HEK293 (cell line): Measurements from ENCODE around the gene ANO7.

ENCODE experiments used
- CTCF ChIA-PET: fragments of 350-600 bp; formaldehyde crosslinking; extraction: SDS; loops from one replicate; lab custom pipeline; 2021; ENCODE audit warnings: antibody characterized with exemption; lab: Yijun Ruan, JAX
- POLR2A ChIA-PET: fragments of 300-600 bp; formaldehyde crosslinking; extraction: SDS; loops from one replicate; lab custom pipeline; 2020; ENCODE audit warnings: antibody characterized with exemption, inconsistent platforms; lab: Yijun Ruan, JAX
- H3K27ac ChIP-seq: fragments of 200-500 bp; sonication (Bioruptor generic); 2 replicates; pipeline ENCODE4 v1.5.1; 2014; ENCODE audit warnings: low read depth, low read length, control low read depth, inconsistent platforms; ENCODE audit errors: extremely low read depth
- H3K36me3 ChIP-seq, 2 experiments: fragments of 200-500 bp in 1 of 2; sonication (Bioruptor generic) in 1 of 2; 1 replicate in 1 of 2; 2 replicates in 1 of 2; pipeline ENCODE4 v1.5.1; 2014 to 2017; ENCODE audit warnings: inconsistent platforms in 2 of 2, low read length in 2 of 2; ENCODE audit not compliant: control insufficient read depth in 2 of 2, insufficient read depth in 1 of 2
- H3K4me1 ChIP-seq: fragments of 200-500 bp; sonication (Bioruptor generic); 2 replicates; pipeline ENCODE4 v1.5.1; 2014; ENCODE audit warnings: mild to moderate bottlenecking, low read length, inconsistent platforms; ENCODE audit not compliant: control insufficient read depth, insufficient read depth
- H3K4me3 ChIP-seq: 2 replicates; pipeline ENCODE4 v1.5.1; 2011; ENCODE audit warnings: low read depth, mild to moderate bottlenecking, control low read depth, low read length, moderate library complexity
- H3K9me3 ChIP-seq: fragments of 200-500 bp; sonication (Bioruptor generic); 2 replicates; pipeline ENCODE4 v1.5.1; 2014; ENCODE audit warnings: low read depth, low read length, inconsistent platforms; ENCODE audit not compliant: control insufficient read depth, insufficient read depth
- OVOL3 ChIP-seq: fragments of 450-650 bp; formaldehyde crosslinking; IDR thresholded peaks from 2 replicates; pipeline ENCODE4 v1.5.1; 2016; ENCODE audit warnings: missing biosample characterization, missing genetic modification characterization
- WT1 ChIP-seq: fragments of 450-650 bp; formaldehyde crosslinking; IDR thresholded peaks from 2 replicates; pipeline ENCODE4 v1.5.1; 2016; ENCODE audit warnings: missing biosample characterization, missing genetic modification characterization
- ZBTB20 ChIP-seq: fragments of 450-650 bp; formaldehyde crosslinking; IDR thresholded peaks from 2 replicates; pipeline ENCODE4 v1.5.1; 2016; ENCODE audit warnings: missing biosample characterization, missing genetic modification characterization
- ZBTB8A ChIP-seq: fragments of 450-650 bp; formaldehyde crosslinking; IDR thresholded peaks from 2 replicates; pipeline ENCODE4 v1.5.1; 2016; ENCODE audit warnings: missing biosample characterization, missing genetic modification characterization
- ZFP41 ChIP-seq: fragments of 450-650 bp; formaldehyde crosslinking; IDR thresholded peaks from 2 replicates; pipeline ENCODE4 v1.5.1; 2016; ENCODE audit warnings: missing biosample characterization, missing genetic modification characterization, borderline replicate concordance
- ZIC2 ChIP-seq: fragments of 450-650 bp; formaldehyde crosslinking; IDR thresholded peaks from 2 replicates; pipeline ENCODE4 v1.5.1; 2016; ENCODE audit warnings: missing biosample characterization, missing genetic modification characterization
- ZNF112 ChIP-seq: fragments of 450-650 bp; formaldehyde crosslinking; IDR thresholded peaks from 2 replicates; pipeline ENCODE4 v1.5.0; 2017; ENCODE audit warnings: missing biosample characterization, missing genetic modification characterization
- ZNF121 ChIP-seq: fragments of 450-650 bp; formaldehyde crosslinking; IDR thresholded peaks from 2 replicates; pipeline ENCODE4 v1.5.1; 2016; ENCODE audit warnings: missing biosample characterization, missing genetic modification characterization
- ZNF184 ChIP-seq: fragments of 450-650 bp; IDR thresholded peaks from 2 replicates; pipeline ENCODE4 v1.5.1; 2018; ENCODE audit warnings: missing biosample characterization, mild to moderate bottlenecking, missing genetic modification characterization
- ZNF214 ChIP-seq: fragments of 450-650 bp; formaldehyde crosslinking; IDR thresholded peaks from 2 replicates; pipeline ENCODE4 v1.5.1; 2017; ENCODE audit warnings: missing biosample characterization, mild to moderate bottlenecking, missing genetic modification characterization, borderline replicate concordance
- ZNF274 ChIP-seq, 2 experiments: fragments of 200-500 bp in 1 of 2; fragments of 450-650 bp in 1 of 2; sonication (Bioruptor generic) in 1 of 2; formaldehyde crosslinking in 1 of 2; IDR thresholded peaks; 2 replicates each; pipeline versions ENCODE4 v1.5.1 to v1.6.1; 2014 to 2016; ENCODE audit warnings: borderline replicate concordance in 1 of 2, inconsistent platforms in 1 of 2, low read length in 1 of 2, missing biosample characterization in 1 of 2, missing genetic modification characterization in 1 of 2
- ZNF366 ChIP-seq: fragments of 450-650 bp; formaldehyde crosslinking; conservative IDR thresholded peaks from 2 replicates; pipeline ENCODE4 v1.5.1; 2016; ENCODE audit warnings: missing biosample characterization, missing genetic modification characterization
- ZNF521 ChIP-seq: fragments of 450-650 bp; formaldehyde crosslinking; IDR thresholded peaks from 2 replicates; pipeline ENCODE4 v1.5.1; 2017; ENCODE audit warnings: missing biosample characterization, mild to moderate bottlenecking, missing genetic modification characterization
- ZNF777 ChIP-seq: fragments of 450-650 bp; formaldehyde crosslinking; IDR thresholded peaks from 2 replicates; pipeline ENCODE4 v1.5.1; 2017; ENCODE audit warnings: missing biosample characterization, missing genetic modification characterization, borderline replicate concordance
- TF ChIP-seq, protein P1 (sequence below): fragments of 450-650 bp; formaldehyde crosslinking; conservative IDR thresholded peaks from 2 replicates; pipeline ENCODE4 v1.5.1; 2016; ENCODE audit warnings: low read depth, missing biosample characterization, missing genetic modification characterization
- TF ChIP-seq, protein P2 (sequence below): fragments of 450-650 bp; formaldehyde crosslinking; IDR thresholded peaks from 2 replicates; pipeline ENCODE4 v1.5.1; 2017; ENCODE audit warnings: missing biosample characterization, missing genetic modification characterization
- TF ChIP-seq, protein P3 (sequence below): fragments of 450-650 bp; formaldehyde crosslinking; IDR thresholded peaks from 2 replicates; pipeline ENCODE4 v1.5.1; 2016; ENCODE audit warnings: missing biosample characterization, missing genetic modification characterization

The ANO7 gene

DNA sequence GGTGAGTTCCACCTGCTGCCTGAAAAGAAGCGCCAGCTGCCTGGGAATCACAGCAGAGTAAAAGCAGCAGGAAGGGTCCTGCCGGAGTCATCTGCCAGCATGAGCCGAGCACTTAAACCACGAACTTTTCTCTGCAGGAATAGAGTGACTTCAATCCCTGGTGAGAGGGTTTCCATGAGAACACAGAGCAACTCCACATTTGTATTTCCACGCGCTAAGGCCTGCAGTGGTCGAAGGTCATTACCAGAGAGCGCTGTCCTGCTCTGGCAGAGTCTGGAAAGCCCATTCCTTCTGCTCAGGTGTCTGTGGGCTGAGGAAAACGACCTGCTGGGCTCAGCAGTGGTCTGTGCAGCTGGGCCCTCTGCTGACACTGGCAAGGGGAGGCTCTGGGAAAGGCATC lies 45.9 kb upstream of the ANO7 start:
- no peak overlapping the region for H3K27ac ChIP-seq
- ChIA-PET POLR2A (no interaction called here), CTCF (interaction anchor here (0.6 kb wide), 1 partner anchor 52 kb away, joined by 4 read pairs; no protein-coding TSS in a partner anchor)
- H3K9me3 ChIP-seq: no peaks in the 10 kb centered on the region
- TF ChIP-seq ZNF184 (tag by site-specific recombination): no peak
- peak; percentile 87 for TF ChIP-seq ZIC2 (tag by site-specific recombination)
- H3K4me1 ChIP-seq: no peaks in the 10 kb centered on the region
- no peak overlapping the region for H3K4me3 ChIP-seq
- H3K36me3 ChIP-seq: peaks cover 0 to 53% of the 10 kb centered on the region in 2 experiments; a peak in 2 of 3 replicates

DNA sequence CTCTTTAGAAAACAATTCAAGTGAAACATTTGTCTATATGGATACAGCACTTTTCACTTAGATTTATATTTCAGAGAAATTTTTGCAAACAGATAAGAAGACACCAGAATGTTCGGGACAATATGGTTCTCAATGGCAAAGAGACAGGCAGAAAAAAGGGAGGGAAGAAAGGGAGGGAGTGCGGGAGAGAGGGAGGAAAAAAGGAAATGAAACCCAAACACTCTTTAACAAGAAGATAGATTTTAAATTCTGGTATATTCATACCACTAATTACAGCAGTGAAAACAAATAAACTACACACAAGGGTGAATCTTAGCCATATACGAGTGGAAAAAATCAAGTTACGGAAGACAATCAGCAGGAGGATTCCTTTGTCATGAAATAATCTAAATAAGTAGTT lies 42.2 kb upstream of the ANO7 start:
- no peaks in the 10 kb centered on the region for H3K9me3 ChIP-seq
- no peak overlapping the region for H3K4me3 ChIP-seq
- TF ChIP-seq ZNF274 (IDR thresholded peaks at IDR 0.05; ENCODE audit: low read length) (no peak), ZNF274 (tag by site-specific recombination; IDR thresholded peaks at IDR 0.05; ENCODE audit: borderline replicate concordance) (no peak), WT1 (tag by site-specific recombination) (0 out of 2 replicates have a peak, but pooled peaks have one; percentile 33), ZNF366 (tag by site-specific recombination) (0 out of 2 replicates have a peak, but pooled peaks have one; percentile 13)
- TF ChIP-seq, all 188 proteins: peak for 2
- Histone ChIP-seq H3K27ac (no peak overlapping the region), H3K36me3 (peaks cover 0 to 21% of the 10 kb centered on the region in 2 experiments; a peak in 2 of 3 replicates), H3K4me1 (no peaks in the 10 kb centered on the region)
- POLR2A ChIA-PET: interaction anchor here (0.6 kb wide), 1 partner anchor 11 kb away, joined by 3 read pairs; no protein-coding TSS in a partner anchor
- CTCF ChIA-PET: no interaction called here

DNA sequence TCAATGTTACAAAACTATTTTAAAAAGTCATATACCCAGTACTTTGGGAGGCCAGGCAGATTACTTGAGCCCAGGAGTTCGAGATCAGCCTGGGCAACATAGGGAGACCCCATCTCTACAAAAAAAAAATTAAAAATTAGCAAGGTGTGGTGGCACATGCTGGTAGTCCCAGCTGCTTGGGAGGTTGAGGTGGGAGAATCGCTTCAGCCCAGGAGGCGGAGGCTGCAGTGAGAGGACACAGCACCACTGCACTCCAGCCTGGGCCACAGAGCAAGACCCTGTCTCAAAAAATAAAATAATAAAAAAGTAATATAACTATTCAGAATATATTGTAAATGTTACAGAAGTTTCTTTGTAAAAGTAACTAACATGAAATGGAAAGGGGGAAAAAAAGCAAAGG lies 41.1 kb upstream of the ANO7 start:
- H3K4me3 ChIP-seq: no peak overlapping the region
- no peaks in the 10 kb centered on the region for H3K4me1 ChIP-seq
- POLR2A ChIA-PET: no interaction called here
- TF ChIP-seq ZNF121 (tag by site-specific recombination) (peak; percentile 90), ZBTB8A (tag by site-specific recombination) (no peak)
- TF ChIP-seq, protein P1, sequence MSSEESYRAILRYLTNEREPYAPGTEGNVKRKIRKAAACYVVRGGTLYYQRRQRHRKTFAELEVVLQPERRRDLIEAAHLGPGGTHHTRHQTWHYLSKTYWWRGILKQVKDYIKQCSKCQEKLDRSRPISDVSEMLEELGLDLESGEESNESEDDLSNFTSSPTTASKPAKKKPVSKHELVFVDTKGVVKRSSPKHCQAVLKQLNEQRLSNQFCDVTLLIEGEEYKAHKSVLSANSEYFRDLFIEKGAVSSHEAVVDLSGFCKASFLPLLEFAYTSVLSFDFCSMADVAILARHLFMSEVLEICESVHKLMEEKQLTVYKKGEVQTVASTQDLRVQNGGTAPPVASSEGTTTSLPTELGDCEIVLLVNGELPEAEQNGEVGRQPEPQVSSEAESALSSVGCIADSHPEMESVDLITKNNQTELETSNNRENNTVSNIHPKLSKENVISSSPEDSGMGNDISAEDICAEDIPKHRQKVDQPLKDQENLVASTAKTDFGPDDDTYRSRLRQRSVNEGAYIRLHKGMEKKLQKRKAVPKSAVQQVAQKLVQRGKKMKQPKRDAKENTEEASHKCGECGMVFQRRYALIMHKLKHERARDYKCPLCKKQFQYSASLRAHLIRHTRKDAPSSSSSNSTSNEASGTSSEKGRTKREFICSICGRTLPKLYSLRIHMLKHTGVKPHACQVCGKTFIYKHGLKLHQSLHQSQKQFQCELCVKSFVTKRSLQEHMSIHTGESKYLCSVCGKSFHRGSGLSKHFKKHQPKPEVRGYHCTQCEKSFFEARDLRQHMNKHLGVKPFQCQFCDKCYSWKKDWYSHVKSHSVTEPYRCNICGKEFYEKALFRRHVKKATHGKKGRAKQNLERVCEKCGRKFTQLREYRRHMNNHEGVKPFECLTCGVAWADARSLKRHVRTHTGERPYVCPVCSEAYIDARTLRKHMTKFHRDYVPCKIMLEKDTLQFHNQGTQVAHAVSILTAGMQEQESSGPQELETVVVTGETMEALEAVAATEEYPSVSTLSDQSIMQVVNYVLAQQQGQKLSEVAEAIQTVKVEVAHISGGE (tag by site-specific recombination): no peak
- CTCF ChIA-PET: no interaction called here
- H3K36me3 ChIP-seq: peaks cover 0 to 14% of the 10 kb centered on the region in 2 experiments; a peak in 2 of 3 replicates
- H3K27ac ChIP-seq: no peak overlapping the region
- no peaks in the 10 kb centered on the region for H3K9me3 ChIP-seq

DNA sequence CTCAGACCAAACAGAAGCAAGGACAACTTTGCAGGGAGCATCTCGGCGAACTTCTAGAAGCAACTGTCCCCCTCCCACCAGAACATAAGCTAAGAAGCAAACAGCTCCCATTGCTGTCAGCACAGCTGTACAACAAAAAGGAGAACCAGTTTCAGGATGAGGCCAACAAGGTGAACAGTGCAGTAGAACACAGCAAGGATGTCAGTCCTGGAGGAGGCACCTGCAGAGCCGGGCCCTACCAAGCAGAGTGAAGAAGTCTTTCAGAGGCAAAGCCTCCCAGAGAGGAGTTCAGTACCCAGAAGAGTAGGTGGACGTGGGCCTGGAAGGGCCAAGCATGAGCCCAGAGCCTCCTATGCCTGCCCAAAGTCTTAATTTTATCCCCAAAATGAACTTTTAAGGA lies 40.2 kb upstream of the ANO7 start:
- ChIA-PET CTCF (no interaction called here), POLR2A (interaction anchor here (2.7 kb wide), 1 partner anchor 46 kb away, joined by 13 read pairs; the partner anchor contains the start of gene MTERF4)
- H3K27ac ChIP-seq: no peak overlapping the region; the same call in 1 of the 2 replicates
- H3K9me3 ChIP-seq: no peaks in the 10 kb centered on the region
- peak overlapping the region; percentile 94 for H3K4me3 ChIP-seq
- H3K36me3 ChIP-seq: peaks cover 0 to 12% of the 10 kb centered on the region in 2 experiments; a peak in 2 of 3 replicates
- TF ChIP-seq ZNF112 (tag by site-specific recombination) (no peak), ZNF214 (no peak), ZFP41 (no peak), ZNF521 (tag by site-specific recombination) (no peak), ZNF777 (no peak), ZBTB20 (tag by site-specific recombination) (no peak), OVOL3 (tag by site-specific recombination) (no peak)
- TF ChIP-seq, protein P2, sequence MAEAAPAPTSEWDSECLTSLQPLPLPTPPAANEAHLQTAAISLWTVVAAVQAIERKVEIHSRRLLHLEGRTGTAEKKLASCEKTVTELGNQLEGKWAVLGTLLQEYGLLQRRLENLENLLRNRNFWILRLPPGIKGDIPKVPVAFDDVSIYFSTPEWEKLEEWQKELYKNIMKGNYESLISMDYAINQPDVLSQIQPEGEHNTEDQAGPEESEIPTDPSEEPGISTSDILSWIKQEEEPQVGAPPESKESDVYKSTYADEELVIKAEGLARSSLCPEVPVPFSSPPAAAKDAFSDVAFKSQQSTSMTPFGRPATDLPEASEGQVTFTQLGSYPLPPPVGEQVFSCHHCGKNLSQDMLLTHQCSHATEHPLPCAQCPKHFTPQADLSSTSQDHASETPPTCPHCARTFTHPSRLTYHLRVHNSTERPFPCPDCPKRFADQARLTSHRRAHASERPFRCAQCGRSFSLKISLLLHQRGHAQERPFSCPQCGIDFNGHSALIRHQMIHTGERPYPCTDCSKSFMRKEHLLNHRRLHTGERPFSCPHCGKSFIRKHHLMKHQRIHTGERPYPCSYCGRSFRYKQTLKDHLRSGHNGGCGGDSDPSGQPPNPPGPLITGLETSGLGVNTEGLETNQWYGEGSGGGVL (tag by site-specific recombination): no peak
- TF ChIP-seq, protein P3, sequence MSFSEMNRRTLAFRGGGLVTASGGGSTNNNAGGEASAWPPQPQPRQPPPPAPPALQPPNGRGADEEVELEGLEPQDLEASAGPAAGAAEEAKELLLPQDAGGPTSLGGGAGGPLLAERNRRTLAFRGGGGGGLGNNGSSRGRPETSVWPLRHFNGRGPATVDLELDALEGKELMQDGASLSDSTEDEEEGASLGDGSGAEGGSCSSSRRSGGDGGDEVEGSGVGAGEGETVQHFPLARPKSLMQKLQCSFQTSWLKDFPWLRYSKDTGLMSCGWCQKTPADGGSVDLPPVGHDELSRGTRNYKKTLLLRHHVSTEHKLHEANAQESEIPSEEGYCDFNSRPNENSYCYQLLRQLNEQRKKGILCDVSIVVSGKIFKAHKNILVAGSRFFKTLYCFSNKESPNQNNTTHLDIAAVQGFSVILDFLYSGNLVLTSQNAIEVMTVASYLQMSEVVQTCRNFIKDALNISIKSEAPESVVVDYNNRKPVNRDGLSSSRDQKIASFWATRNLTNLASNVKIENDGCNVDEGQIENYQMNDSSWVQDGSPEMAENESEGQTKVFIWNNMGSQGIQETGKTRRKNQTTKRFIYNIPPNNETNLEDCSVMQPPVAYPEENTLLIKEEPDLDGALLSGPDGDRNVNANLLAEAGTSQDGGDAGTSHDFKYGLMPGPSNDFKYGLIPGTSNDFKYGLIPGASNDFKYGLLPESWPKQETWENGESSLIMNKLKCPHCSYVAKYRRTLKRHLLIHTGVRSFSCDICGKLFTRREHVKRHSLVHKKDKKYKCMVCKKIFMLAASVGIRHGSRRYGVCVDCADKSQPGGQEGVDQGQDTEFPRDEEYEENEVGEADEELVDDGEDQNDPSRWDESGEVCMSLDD (tag by site-specific recombination): no peak
- no peaks in the 10 kb centered on the region for H3K4me1 ChIP-seq
